ENCODE measurements around the gene HACD2.

Gene HACD2

DNA sequence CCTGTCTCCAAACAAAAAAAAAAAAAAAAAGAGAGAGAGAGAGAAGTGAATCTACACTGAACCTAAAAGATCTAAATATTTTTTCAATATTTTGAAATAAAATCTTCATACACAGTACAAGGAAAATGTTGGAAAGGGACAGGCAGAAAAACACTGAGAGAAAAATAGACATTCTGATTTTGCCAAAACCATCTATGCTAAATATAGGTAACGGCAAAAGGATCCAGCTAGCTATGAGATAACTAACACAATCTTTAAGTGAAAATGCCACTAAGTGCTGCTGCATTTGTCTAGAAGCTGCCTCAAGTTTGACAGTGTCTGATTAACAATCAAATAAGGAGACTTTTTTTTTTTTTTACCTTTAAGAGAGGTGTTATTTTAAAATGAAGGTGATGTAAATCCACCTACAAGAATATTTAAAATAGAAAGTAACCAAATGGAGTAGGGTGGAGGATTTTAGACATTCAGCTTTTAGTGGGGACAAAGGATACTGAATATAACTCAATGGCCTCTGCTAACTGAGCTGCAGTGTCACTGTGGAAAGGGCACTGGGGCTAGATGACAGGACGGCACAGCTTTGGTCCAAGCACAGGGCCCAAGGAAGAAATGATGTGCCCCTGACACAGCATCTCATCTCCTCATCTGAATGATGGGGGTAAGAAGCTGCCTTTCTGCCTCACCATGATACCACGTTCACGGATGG is 62.4 kb downstream of the HACD2 start:
- H3K4me1 ChIP-seq (ENCODE audit: insufficient read depth, poor library complexity, severe bottlenecking), result no peaks in the 10 kb centered on the region

DNA sequence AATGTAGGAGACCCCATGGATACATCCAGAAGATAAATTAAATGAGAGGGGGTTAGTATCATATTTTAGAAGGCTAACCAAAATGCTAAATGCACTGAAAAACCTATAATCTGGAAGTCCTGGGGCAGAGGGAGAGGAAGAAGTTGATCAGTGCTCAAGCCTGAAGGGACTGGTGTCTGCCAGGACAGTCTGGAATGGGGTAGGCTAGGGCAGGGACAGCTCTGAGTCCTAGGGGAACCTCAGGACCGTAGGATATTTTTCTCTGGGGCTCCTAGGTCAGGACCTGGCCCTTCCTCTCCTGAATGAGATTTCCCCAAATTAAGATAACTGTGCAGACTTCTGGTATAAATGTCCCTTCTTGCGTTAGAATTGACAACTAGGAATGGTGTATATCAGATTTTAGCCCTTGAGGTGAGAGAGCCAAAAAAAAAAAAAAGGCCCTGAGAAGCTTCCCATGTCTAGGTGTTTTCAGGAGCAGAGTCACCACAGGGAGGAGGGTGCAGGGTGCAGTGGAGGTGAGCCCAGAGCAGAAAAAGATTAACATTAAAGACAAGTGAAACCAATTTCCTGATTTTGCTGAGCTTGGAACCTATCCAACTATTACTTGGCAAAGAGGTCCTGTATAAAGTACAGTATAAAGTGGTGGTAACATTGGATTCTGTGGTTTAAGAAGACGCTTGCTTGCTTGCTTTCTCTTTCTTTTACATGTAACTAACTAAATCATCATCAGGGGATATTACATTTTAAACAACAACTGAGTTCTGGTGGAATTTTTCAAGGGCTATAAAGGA is 63.5 kb downstream of the HACD2 start:
- Histone ChIP-seq H3K36me3 (ENCODE audit: low read depth) (peaks cover 34% of the 10 kb centered on the region), H3K4me1 (ENCODE audit: insufficient read depth, poor library complexity, severe bottlenecking) (no peaks in the 10 kb centered on the region), H3K27me3 (ENCODE audit: insufficient read depth, poor library complexity, severe bottlenecking) (no peaks in the 10 kb centered on the region), H3K27ac (ENCODE audit: poor library complexity, severe bottlenecking) (no peak overlapping the region), H3K4me3 (ENCODE audit: severe bottlenecking) (no peak overlapping the region), H3K9me3 (ENCODE audit: severe bottlenecking) (no peaks in the 10 kb centered on the region)
- ATAC-seq (ENCODE audit: low read depth) (no peak), DNase-seq (ENCODE audit: low spot score) (no peak)
- TF ChIP-seq, protein P1, sequence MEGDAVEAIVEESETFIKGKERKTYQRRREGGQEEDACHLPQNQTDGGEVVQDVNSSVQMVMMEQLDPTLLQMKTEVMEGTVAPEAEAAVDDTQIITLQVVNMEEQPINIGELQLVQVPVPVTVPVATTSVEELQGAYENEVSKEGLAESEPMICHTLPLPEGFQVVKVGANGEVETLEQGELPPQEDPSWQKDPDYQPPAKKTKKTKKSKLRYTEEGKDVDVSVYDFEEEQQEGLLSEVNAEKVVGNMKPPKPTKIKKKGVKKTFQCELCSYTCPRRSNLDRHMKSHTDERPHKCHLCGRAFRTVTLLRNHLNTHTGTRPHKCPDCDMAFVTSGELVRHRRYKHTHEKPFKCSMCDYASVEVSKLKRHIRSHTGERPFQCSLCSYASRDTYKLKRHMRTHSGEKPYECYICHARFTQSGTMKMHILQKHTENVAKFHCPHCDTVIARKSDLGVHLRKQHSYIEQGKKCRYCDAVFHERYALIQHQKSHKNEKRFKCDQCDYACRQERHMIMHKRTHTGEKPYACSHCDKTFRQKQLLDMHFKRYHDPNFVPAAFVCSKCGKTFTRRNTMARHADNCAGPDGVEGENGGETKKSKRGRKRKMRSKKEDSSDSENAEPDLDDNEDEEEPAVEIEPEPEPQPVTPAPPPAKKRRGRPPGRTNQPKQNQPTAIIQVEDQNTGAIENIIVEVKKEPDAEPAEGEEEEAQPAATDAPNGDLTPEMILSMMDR (IDR thresholded peaks at IDR 0.05; ENCODE audit: poor library complexity, severe bottlenecking), result no peak

More for the DNA sequence above, 62.4 kb downstream of the HACD2 start:
- DNase-seq (ENCODE audit: low spot score), result no peak
- H3K27ac ChIP-seq (ENCODE audit: poor library complexity, severe bottlenecking), result no peak overlapping the region
- H3K27me3 ChIP-seq (ENCODE audit: insufficient read depth, poor library complexity, severe bottlenecking), result no peaks in the 10 kb centered on the region
- H3K4me3 ChIP-seq (ENCODE audit: severe bottlenecking), result no peak overlapping the region
- no peak for ATAC-seq (ENCODE audit: low read depth)
- TF ChIP-seq, protein P1 (IDR thresholded peaks at IDR 0.05; ENCODE audit: poor library complexity, severe bottlenecking), result no peak
- no peaks in the 10 kb centered on the region for H3K9me3 ChIP-seq (ENCODE audit: severe bottlenecking)
- peaks cover 44% of the 10 kb centered on the region for H3K36me3 ChIP-seq (ENCODE audit: low read depth)

DNA sequence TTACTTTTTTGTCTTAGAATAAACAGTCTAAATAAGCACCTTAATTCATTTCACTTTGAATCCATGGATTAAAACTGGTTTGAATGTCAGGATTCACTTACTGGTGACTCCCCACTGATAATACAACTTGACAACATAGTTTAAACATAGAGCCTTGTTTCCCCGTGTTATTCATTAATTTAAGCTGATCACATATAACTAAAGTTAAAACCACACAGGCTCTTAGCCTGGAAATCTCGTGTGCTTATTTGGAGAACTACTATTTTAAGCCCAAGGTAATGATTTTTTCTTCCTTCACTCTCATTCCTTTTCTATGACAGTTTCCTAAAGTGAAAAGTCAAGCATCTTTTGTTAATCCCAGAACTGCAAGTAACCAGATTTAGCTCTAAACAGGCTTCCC is 64.2 kb downstream of the HACD2 start:
- Histone ChIP-seq H3K36me3 (ENCODE audit: low read depth) (peaks cover 32% of the 10 kb centered on the region), H3K4me1 (ENCODE audit: insufficient read depth, poor library complexity, severe bottlenecking) (no peaks in the 10 kb centered on the region), H3K27ac (ENCODE audit: poor library complexity, severe bottlenecking) (no peak overlapping the region), H3K4me3 (ENCODE audit: severe bottlenecking) (no peak overlapping the region), H3K27me3 (ENCODE audit: insufficient read depth, poor library complexity, severe bottlenecking) (no peaks in the 10 kb centered on the region), H3K9me3 (ENCODE audit: severe bottlenecking) (no peaks in the 10 kb centered on the region)
- TF ChIP-seq, protein P1 (IDR thresholded peaks at IDR 0.05; ENCODE audit: poor library complexity, severe bottlenecking), result no peak
- DNase-seq (ENCODE audit: low spot score) (no peak), ATAC-seq (ENCODE audit: low read depth) (no peak)

DNA sequence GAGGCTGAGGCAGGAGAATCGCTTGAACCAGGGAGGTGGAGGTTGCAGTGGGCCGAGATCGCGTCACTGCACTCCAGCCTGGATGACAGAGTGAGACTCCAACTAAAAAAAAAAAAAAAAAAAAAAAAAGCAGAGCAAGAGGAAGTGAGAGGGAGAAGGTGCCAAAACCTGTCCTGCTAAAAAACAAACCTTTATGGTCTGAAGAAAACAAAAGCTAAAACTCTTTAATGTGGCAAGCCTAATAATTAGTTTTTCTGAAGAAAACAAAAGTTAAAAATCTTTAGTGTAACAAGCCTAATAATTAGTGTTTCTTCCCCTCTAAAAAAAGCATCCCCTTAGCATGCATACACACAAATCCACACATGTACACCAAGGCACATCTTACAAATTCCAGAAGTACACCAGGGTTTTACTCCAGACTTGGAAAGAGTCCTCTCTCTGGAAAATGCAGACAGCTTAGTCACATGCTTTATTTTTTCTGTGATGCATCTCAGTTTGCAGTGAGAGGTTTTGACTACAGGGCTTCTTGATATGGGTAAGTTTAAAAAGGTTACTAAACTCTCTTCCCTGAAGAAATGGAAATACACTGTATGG is 65.9 kb downstream of the HACD2 start:
- TF ChIP-seq, protein P1 (IDR thresholded peaks at IDR 0.05; ENCODE audit: poor library complexity, severe bottlenecking), result no peak
- DNase-seq (ENCODE audit: low spot score) (no peak), ATAC-seq (ENCODE audit: low read depth) (no peak)
- H3K36me3 ChIP-seq (ENCODE audit: low read depth), result peaks cover 18% of the 10 kb centered on the region
- H3K27me3 ChIP-seq (ENCODE audit: insufficient read depth, poor library complexity, severe bottlenecking), result no peaks in the 10 kb centered on the region
- H3K4me1 ChIP-seq (ENCODE audit: insufficient read depth, poor library complexity, severe bottlenecking), result no peaks in the 10 kb centered on the region
- no peak overlapping the region for H3K4me3 ChIP-seq (ENCODE audit: severe bottlenecking)
- no peak overlapping the region for H3K27ac ChIP-seq (ENCODE audit: poor library complexity, severe bottlenecking)
- no peaks in the 10 kb centered on the region for H3K9me3 ChIP-seq (ENCODE audit: severe bottlenecking)

Measured in RWPE2 (cell line).